Measurements from ENCODE around the gene PSMG1. TPM values are rescaled to one million over a fixed set of nuclear protein-coding genes. Genes with fewer than 3 reads are reported as not detected.

The PSMG1 gene
- total and polyA plus RNA-seq, 2 of the 8 experiments (the other 6 are each of a cell fraction or from before 2014, with no cell fraction given): 50.7 to 93.7 TPM

- CTCF ChIA-PET (ENCODE audit: partially characterized antibody): no interaction called here
- no peak overlapping the region for H3K56ac ChIP-seq (replicated peaks; ENCODE audit: insufficient read length, low read depth, low read length)
- no peak for TF ChIP-seq CHD2 (IDR thresholded peaks at IDR 0.05; ENCODE audit: low read length)
- no peak for TF ChIP-seq SP4 (IDR thresholded peaks at IDR 0.05; ENCODE audit: low read length)
- H4K8ac ChIP-seq (ENCODE audit: extremely low read depth, insufficient read depth, low read length): no peak overlapping the region
- peaks cover 0 to 5% (median 2%) of the 10 kb centered on the region in 4 experiments; a peak in 4 of 7 replicates for H3K4me1 ChIP-seq (replicated peaks in 1 of 4; ENCODE audit: control insufficient read depth in 3 of 4, insufficient read depth in 4 of 4, low read length in 3 of 4)
- H4K91ac ChIP-seq (replicated peaks; ENCODE audit: insufficient read length, low read length): no peak overlapping the region
- no peak overlapping the region for H2BK5ac ChIP-seq (ENCODE audit: low read depth, low read length)
- no peak overlapping the region for H3K23ac ChIP-seq (ENCODE audit: insufficient read length)
- no peak overlapping the region for H2BK12ac ChIP-seq (ENCODE audit: low read depth, low read length)
- no peak overlapping the region for H2BK15ac ChIP-seq (ENCODE audit: low read length)
- no peak overlapping the region for H3K4ac ChIP-seq (replicated peaks; ENCODE audit: insufficient read length, low read depth, low read length)
- 98% methylated on average over 7 of the region's 7 CpGs; no CpG with 5 or more reads in 1 of the 2 experiments for WGBS, 2 experiments (ENCODE audit: extremely low coverage in 1 of 2, insufficient coverage in 1 of 2, insufficient read length in 1 of 2, insufficient replicate concordance in 2 of 2, low coverage in 1 of 2, low lambda C conversion rate in 2 of 2, missing lambda C conversion rate in 1 of 2)
- no peak overlapping the region for H2AFZ ChIP-seq (ENCODE audit: low read length)
- no peak overlapping the region for H3K4me3 ChIP-seq (ENCODE audit: extremely low read depth in 1 of 4, insufficient read depth in 2 of 4, low read depth in 3 of 4, low read length in 4 of 4)
- H3K23me2 ChIP-seq (ENCODE audit: low read depth, low read length): peaks cover 7% of the 10 kb centered on the region; the same call in 1 of the 2 replicates
- H3K9ac ChIP-seq (replicated peaks in 1 of 4; ENCODE audit: extremely low read depth in 1 of 4, low read depth in 3 of 4, low read length in 3 of 4): no peak overlapping the region
- H3K9me3 ChIP-seq (ENCODE audit: insufficient read depth in 2 of 2, low read depth in 1 of 2, low read length in 1 of 2): no peaks in the 10 kb centered on the region
- peaks cover 0 to 26% of the 10 kb centered on the region in 2 experiments; a peak in 3 of 4 replicates for H3K79me2 ChIP-seq (ENCODE audit: control insufficient read depth in 1 of 2, insufficient read depth in 2 of 2, low read length in 2 of 2)
- H3K27ac ChIP-seq (ENCODE audit: low read depth, low read length): no peak overlapping the region
- H3K36me3 ChIP-seq (ENCODE audit: control insufficient read depth in 2 of 4, insufficient read depth in 4 of 4, low read length in 3 of 4): peaks cover 2 to 50% (median 14%) of the 10 kb centered on the region in 4 experiments; a peak in 6 of 8 replicates
- no peaks in the 10 kb centered on the region for H3K27me3 ChIP-seq (replicated peaks in 1 of 4; ENCODE audit: control insufficient read depth in 3 of 4, extremely low read depth in 1 of 4, insufficient read depth in 3 of 4, low read length in 3 of 4)
- FAIRE-seq (no peak), DNase-seq (ENCODE audit: low read depth in 1 of 2, low spot score in 2 of 2) (no peak)
- no peak overlapping the region for H2AK5ac ChIP-seq (ENCODE audit: low read depth, low read length)
- H2BK120ac ChIP-seq (replicated peaks; ENCODE audit: low read depth, low read length): no peak overlapping the region
- H4K5ac ChIP-seq (ENCODE audit: insufficient read length, low read depth, low read length): no peak overlapping the region
- no peak overlapping the region for H3K14ac ChIP-seq (ENCODE audit: insufficient read length)
- POLR2A ChIA-PET (ENCODE audit: partially characterized antibody): no interaction called here
- H3K79me1 ChIP-seq (ENCODE audit: low read depth, low read length): peaks cover 3% of the 10 kb centered on the region; the same call in 1 of the 2 replicates
- H2BK20ac ChIP-seq (ENCODE audit: low read length): no peak overlapping the region
- no peak overlapping the region for H3K4me2 ChIP-seq (ENCODE audit: insufficient read depth in 1 of 2, low read depth in 2 of 2, low read length in 2 of 2)
- no peak overlapping the region for H3K18ac ChIP-seq (ENCODE audit: extremely low read depth, low read length)
- H4K20me1 ChIP-seq (replicated peaks in 1 of 2; ENCODE audit: control insufficient read depth in 1 of 2, insufficient read depth in 2 of 2, low read length in 2 of 2): peaks cover 0 to 5% of the 10 kb centered on the region in 2 experiments
These were observed 4.8 kb downstream of the PSMG1 start for GRCh38 chr21:39178421-39178820.

Data from H1 (cell line).